ENCODE results near the gene PDHB.

DNA sequence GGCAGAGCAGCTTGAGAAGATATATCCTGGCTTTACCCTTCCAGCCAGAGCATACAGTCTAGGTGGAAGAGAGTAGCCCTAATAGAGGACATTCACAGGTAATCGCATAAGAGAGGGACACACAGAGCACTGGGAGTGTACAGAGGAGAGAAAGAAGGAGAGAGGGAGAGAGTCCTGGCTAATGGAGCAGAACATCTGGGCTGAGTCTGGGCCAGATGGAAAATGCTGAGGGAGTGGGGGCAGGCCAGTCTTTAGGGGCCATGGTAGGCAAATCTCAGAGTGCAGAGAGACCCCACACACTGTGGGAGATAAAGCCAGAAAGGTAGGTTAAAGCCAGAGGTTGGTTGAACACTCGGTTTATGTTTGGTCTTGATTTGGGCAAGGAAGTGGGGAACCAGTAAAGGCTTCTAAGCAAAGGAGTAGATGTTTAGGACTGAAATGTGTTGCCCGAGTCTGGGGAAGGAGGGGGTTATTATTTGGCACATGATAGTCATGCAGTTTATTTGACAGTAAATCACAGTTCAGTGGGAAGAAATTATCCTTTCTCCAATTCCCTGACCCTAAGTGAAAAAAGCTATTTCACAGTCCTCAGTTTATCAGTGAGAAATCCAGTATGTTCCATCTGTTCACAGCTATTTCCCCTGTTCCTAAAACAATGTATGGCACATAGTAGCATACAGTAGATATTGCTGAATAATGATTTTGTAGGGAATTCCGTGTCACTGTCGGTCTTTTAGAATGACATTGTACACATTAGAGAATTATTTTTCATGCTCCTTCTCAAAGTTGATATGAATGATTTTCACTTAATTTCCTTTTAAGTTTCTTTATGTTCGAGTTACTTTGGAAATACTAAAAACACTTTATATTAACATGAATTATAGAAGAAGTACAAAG lies 45.7 kb downstream of the PDHB start:
- TF ChIP-seq CTCF (conservative IDR thresholded peaks at IDR 0.05; ENCODE audit: low read length) (no peak), EZH2phosphoT487 (IDR thresholded peaks at IDR 0.05; ENCODE audit: borderline replicate concordance, low read depth, low read length) (no peak)
